ENCODE measurements around the gene PIK3AP1.
A peak's percentile ranks its signal among the peaks of the same experiment; 100 is the strongest.

Gene PIK3AP1

GRCh38 chr10:96608805-96609204 lies 111.5 kb downstream of the PIK3AP1 start:
- DNase-seq (ENCODE audit: low spot score), result no peak

DNA sequence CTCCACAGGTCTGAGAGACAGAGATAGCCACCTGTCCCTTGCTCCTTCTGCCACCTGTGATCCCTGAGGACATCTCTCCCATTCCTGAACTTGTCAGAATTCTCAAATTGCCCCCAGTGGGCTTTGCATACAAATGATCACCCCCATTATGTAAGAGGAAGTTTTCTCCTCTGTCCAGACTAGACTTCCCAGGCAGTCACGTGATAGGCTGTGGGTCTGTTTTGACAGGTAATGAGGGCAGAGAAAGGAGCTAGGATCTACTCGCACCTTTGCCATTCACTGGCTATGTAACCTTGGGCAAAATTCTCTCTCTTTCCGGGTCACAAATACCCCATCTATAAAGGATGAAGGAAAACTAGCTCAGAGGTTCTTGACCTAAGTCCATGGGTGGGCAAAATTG lies 112.1 kb downstream of the PIK3AP1 start:
- DNase-seq (ENCODE audit: low spot score), result no peak

DNA sequence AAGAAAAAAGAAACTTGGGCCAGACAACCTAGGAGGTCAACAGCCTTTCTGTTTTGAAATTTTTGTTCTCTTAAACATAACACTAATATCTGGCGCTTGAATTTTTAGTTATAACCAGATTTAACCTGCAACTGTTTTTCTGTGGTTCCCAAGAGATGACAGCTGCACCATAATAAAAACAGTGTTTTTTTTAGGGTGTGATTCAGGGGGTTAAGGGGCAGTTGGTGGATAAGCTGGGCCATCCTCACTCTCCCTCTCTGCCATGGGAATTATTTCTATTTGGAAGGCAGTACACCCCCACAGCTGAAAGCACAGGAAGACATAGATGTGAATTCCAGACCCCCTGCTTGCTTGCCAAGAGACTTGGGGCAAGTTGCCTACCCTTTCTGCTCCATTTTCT lies 113.4 kb downstream of the PIK3AP1 start:
- DNase-seq (ENCODE audit: low spot score), result no peak

- DNase-seq (ENCODE audit: low spot score), result no peak
Observed at GRCh38 chr10:96606216-96606615, 114.1 kb downstream of the PIK3AP1 start.

- DNase-seq (ENCODE audit: low spot score), result no peak
Observed at GRCh38 chr10:96600337-96600736, 120.0 kb downstream of the PIK3AP1 start.

GRCh38 chr10:96598846-96599245 lies 121.5 kb downstream of the PIK3AP1 start:
- no peak for DNase-seq (ENCODE audit: low spot score)

DNA sequence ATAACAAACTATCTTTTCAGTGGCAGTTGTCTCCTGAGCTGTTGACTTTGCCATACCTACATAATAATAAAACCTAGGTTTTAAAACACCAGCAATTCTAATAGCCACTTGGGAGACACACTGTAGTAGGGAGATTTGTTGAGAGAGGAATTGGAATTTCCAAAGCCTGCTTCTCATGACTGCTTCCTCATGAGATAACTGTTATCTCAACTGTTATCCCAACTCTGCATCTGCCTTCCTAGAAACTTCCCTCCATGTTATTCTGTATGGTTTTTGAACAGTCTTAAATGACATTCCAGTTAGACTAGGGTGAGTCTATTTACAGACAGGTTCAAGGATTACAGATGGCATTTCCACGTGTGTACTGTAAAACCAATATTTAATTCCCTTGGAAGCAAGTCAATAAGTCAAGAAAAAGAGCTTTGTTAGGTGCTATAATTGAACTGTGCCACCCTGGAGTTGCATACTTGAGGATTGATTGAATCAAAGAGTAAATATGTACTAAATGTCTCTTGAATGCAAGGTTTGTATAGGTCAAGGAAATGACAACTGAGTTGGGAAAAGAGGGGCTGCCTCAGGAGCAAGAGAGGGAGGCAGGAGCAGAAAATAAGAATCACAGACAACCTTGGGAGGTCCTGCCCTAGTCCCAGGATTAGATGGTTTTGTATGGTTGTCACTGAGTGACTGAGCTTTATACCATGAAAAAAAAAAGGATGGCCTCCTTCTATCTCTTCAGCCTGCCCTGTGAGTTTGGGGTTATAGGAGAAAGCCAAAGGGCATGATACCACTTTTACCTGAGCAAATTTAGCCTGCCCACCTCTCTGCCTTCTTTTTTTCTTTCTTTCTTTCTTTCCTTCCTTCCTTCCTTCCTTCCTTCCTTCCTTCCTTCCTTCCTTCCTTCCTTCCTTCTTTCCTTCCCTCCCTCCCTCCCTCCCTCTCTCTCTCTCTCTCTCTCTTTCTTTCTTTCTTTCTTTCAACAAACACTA lies 123.6 kb downstream of the PIK3AP1 start:
- no peak for DNase-seq (ENCODE audit: low spot score)

- no peak for DNase-seq (ENCODE audit: low spot score)
Observed at GRCh38 chr10:96595741-96596140, 124.6 kb downstream of the PIK3AP1 start.

DNA sequence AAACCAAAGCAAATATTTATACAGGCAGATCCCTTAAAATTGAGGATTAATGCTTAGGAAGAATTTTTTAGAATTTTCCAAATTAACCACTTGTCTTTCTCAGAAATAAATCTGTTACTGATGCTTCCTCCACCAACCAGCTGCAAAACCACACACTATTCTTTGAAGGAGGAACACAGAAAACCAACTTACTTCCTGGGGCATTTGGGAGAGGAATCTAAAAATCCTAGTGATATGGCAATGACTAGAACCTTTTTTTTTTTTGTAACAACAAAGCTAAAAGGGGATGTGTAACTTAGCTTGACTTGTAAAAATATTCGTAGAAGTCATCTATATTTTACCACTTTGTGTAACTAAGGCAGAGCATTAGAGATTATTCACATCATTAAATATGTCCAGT lies 128.4 kb downstream of the PIK3AP1 start:
- no peak for DNase-seq (ENCODE audit: low spot score)

DNA sequence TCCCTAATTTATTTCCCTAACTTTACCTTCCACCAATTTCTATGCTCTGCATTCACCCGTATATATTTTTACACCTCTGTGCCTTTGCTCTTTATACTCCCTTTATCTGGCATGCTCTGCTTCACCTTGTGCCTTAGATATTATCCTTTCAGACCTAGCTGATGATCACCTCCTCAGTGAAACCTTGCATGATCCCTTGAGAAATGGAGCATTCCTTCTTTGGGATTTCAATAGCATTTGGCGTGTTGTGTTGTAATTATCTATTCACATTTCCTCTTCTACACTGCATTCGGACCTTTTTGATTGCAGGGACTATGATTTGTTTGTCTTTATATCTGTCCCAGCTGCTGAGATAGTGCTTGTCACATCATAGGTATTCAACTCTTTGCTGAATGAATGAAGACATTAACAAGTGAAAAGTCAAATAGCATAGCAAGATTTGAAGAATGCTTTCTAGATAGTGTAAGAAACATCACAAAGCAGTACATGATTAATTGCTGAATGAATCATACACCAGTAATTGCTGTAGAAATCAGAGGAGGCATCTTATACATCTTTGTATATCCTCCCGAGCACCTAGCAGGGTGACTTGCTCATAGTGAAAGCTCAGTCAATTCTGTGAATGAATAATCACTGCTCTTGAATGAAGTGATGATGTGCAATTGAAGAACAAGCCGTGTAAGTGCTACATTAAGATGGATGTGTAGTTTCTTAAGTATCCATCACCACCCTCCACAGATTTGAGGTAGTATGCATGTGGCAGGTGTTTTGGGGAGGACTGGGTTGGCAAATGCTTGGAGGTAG lies 131.5 kb downstream of the PIK3AP1 start:
- DNase-seq (ENCODE audit: low spot score), result no peak

GRCh38 chr10:96588060-96588554 lies 132.2 kb downstream of the PIK3AP1 start:
- no peak for DNase-seq (ENCODE audit: low spot score)

DNA sequence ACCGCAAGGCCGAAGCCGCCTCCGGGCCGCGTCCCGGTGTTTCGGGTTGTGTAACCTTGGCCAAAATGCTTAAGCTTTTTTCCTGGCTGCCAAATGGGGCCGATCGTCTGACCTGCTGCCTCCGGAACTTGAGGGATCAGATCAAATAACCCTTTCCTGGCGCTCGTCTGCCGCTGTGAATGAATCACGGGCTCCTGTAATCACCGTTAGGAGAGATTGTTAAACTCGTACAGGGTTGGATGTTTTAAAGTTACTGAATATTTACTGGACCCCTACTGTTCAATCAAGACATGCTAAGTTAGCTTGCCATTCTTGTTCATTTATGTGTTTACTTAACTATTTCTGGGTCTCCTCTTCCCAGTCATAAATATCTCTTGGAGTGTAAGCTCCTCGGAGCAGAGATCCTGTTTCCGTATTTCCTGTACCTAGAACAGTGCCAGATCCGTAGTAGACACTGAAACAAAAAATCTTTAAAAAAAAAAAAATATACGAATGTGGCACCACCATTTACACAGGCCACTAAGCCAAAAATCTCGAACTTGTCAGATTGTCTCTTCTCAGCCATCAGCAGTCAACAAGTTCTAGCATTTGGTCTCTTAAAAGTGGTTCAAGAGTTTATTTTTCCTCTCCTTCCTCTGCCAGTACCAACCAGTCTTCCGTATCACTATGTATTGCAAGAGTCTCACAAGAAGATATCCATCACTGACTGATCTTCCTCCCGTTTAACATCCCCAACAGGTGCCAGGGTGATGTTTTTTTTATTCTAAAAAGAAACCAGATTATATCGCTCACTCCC lies 132.9 kb downstream of the PIK3AP1 start:
- peak; percentile 62 for DNase-seq (ENCODE audit: low spot score)

GRCh38 chr10:96586419-96587263 lies 133.7 kb downstream of the PIK3AP1 start, which contains the start of gene TM9SF3:
Gene TM9SF3 (minus strand): TSS chr10:96587012. CDS start chr10:96586835, 177 bp downstream.
- DNase-seq (ENCODE audit: low spot score), result peak; percentile 92

DNA sequence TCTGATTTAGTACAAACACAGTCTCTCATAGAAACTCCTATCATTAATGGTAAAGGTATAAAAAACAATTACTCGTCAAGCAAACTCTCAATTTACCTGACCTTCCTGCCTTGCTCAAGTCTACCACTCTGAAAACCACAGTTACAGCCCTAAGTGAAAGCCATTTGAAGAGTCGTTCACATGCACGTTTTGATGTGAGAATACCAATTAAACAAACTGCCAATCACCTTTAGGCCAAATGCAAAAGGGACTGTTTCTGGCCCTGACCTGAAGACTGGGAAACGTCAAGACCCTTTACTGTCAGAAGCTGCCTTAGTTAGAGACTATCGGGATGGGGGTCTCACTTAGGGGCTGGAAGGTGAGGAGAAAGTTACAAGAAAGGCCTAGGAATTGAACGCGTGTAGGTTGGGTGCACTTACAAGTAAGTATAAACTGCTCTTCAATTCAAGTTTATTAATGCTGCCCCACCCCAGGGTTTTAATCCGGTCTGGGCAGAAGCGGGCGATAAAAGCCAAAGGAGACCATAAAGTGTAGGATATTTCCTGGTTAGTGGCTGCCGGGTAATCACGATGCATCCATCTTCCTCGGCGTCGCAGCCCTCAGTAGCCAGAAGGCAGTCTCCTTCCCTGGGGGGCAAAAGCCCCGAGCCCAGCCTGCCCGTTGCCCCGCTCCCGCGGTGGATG lies 134.4 kb downstream of the PIK3AP1 start:
- DNase-seq (ENCODE audit: low spot score), result peak; percentile 71

DNA sequence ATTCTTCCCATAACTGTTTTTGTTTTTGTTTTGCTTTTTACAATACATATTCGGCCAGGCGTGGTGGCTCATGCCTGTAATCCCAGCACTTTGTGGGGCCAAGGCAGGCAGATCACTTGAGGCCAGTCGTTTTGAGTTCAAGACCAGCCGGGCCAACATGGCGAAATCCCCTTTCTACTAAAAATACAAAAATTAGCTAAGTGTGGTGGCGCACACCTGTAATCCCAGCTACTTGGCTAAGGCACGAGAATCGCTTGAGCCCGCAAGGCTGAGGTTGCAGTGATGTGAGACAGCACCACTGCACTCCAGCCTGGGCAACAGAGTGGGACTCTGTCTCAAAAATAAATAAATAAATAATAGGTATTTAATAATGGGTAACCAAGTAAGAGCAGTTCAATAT lies 135.8 kb downstream of the PIK3AP1 start:
- no peak for DNase-seq (ENCODE audit: low spot score)

DNA sequence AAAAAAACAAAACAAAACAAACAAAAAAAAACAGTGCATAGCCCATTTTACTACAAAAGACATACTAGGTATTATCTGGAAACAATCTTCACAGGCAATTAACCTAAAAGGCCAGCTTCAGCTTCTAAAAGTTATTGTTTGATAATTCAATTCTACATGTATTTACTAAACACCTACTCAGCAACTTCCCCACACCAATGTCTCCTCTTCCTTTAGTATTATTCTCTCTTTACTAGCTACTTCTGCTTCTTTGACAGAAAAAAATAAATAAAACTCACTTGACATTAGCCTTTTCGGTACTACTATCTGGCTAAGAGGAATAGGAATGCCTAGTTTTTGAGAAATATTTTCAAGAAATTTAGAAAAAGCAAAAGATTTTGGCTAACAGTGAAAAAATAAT lies 136.3 kb downstream of the PIK3AP1 start:
- no peak for DNase-seq (ENCODE audit: low spot score)

DNA sequence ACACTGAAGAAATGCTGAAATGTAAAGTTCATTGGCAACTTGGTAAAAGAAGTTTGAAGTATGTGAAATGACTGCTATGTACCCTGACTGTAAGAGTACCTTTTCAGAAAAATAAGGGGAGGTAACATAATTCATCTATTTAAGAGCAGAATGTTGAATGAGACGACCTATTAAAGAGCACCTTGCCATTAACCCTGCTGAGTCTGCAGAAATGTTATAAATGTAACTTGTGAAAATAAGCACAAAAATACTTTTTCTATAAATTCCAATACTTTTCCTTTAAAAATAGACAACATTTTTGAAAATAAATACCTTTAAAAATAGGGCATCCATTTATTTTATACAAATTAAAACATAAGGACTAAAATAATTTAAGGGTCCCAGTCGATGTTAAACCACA lies 141.2 kb downstream of the PIK3AP1 start:
- no peak for DNase-seq (ENCODE audit: low spot score)

DNA sequence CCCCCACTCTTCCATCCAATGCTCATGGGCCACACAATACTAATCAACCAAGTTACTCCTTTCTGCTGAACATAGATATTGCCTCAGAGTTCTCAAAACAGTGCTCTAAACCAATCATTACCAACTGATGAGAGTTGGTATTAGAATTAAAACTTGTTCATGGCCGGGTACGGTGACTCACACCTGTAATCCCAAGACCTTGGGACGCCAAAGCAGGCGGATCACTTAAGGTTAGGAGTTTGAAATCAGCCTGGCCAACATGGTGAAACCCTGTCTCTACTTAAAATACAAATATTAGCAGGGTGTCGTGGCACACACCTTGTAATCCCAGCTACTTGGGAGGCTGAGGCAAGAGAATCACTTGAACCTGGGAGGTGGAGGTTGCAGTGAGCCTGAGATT lies 141.7 kb downstream of the PIK3AP1 start:
- no peak for DNase-seq (ENCODE audit: low spot score)

DNA sequence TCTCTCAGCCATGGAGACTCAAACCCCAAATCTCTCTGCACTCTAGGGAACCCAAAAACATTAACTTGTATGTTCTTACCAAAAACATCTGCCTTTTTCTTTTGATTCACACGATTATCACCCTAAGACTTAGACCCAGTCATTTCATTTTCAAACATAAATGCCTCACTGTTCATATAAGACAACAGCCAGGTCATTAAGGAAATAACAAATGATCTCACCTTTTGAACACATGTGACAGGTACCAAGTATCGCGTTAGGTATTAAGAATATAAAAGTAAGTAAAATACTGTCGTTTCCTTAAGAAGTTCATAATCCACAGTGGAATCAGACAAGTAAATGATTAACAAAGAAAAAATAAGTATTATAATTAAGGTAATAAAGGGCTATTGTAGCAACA lies 142.3 kb downstream of the PIK3AP1 start:
- no peak for DNase-seq (ENCODE audit: low spot score)

DNA sequence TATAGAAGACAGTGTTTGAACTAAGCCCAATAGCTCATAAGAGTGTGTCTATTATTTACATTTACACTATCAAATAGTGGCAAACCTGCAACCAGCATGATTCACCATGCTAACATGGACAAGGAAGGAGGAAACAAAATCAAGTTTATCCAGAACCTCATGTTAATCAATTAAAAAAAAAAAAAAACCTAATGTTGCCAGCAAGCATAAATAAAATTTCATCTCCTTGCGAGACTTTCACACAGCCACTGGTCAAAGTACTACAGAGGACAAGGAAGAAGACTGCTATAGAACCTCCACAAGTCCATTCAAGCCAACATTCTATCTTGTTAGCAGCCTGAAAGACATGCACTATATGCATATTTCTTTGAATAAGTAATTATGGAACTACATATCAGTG lies 143.2 kb downstream of the PIK3AP1 start:
- no peak for DNase-seq (ENCODE audit: low spot score)

Data from hematopoietic multipotent progenitor cell treated with erythropoietin and hydrocortisone succinate and interleukin-3 and kit ligand, for 15 days (in vitro differentiated cells).